HG03442 (cell line): ENCODE data around the gene AFG1L.
"Not testable (repeated sequence)": the region's sequence is repeated elsewhere in the genome, so short reads cannot be mapped to it uniquely, and the experiment has no call there.

ENCODE experiments used
- ATAC-seq: cut with Tn5 transposase; IDR thresholded peaks from one replicate; pipeline ENCODE4 v1.9.1; 2021; ENCODE audit warnings: mild to moderate bottlenecking, moderate library complexity; ENCODE audit not compliant: unreplicated experiment

Gene AFG1L

DNA sequence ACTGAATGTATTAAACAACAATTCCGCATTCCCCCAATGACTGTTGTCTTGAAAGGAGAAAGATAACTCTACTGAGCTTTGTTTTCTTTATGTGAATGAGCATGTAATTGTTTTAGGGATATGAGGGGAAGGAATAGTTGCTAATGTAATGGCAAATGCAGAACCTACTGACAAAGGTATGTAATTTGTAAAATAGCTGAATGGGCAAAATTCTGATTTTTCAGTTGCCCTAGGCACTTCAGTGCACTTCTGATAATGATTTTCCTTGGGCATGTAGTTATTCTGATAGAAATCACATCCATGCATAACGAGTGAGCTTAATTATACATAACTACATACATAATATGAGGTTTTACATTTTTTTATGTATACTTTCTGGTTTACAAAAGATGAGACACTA lies 212.5 kb downstream of the AFG1L start:
- ATAC-seq = no peak

- ATAC-seq = no peak
Observed at GRCh38 chr6:108510461-108511319, 215.8 kb downstream of the AFG1L start.

- ATAC-seq = no peak
Observed at GRCh38 chr6:108518714-108519576, 224.1 kb downstream of the AFG1L start.

DNA sequence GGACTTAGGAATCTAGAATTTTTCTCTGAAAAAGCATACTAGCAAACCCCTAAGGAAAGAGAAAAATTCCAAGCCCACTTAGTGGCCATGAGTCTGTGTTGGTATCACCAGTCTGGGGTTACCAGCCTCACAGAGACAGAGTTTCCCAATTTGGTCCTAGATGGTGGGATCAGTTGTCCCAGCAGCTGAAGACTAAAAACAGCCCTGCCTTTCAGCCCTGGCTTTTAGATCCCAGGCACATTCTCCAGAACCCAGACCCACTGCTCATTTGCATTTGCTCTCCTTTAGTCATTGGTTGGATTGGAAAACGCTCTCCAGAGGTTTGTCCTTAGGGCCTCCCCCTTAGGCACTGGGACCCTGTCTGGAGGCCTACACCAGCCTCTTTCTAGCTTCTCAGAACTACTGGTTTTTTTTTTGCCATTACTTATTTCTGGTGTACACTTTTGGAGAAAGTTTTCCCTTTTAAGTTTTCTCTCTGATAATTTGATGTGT lies 226.8 kb downstream of the AFG1L start:
- no peak for ATAC-seq

DNA sequence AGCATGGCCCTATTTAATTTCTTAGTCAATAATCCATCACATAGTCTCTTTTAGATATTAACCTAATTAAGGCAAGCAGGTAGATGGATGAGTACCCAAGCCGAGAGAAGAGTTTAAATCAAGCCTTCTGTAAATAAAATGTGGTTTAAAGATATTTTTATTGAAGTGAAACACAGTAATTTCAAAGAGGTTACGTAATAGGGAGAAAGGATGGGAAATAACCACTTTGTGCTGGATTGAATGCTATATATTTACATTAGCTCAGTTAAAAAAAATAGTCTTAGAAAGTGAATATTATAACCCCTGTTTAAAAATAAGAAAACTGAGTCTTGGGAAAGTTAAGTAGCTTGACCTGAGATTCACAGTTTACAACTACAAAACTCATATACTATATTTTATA lies 228.8 kb downstream of the AFG1L start:
- no peak for ATAC-seq

DNA sequence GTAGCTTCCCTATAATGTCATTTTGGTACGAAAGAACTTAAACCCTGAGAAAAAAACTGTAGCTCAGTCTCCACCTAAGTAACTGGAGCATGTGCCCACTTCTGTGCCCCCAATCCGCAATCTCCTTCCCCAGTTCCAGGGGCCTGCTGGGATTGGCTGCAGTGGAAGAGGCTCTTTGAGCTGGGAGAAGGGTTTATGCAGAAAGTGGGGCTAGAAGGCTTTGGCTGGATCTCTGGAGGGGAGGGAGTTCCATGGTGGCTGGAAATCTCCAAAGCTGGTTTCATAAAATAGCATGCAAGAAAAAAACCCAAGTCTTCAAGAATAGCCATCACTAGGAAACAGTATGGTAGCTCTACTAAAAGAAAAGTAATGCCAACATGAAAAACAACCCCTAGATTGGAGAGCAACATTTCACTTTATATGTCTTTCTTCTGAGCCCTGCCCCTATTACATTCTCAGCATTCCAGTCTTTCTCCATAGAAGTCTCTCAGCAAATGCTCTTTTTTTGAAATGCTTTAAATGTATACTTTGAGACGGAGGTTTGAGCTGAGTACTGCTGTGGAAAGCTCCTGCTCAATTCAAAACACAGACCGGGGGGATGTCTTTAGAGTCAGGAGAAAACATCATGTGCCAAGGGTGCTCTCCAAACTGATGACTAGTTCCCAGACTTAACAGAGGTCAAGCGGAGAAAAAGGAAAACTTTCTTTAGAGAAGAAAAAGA lies 229.8 kb downstream of the AFG1L start:
- ATAC-seq = no peak

- ATAC-seq = no peak
Observed at GRCh38 chr6:108526739-108527174, 231.9 kb downstream of the AFG1L start.

DNA sequence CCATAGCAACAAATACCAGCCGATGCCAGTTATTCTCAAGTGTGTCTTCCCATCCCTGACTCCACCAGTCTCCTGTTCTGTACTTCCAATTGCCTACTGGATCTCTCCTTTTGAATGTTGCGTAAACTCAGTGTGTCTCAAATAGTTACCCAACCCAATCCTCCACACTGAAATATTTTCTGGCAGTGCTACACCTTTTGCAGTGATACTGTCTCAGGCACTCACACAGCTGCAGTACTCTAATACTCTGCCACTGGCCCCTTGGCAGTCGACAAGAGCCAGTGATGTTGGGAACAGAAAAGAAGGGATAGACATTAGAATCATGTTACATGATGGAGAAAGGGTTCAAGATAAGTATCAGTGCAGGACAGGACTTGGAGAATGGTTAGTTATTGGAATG lies 234.0 kb downstream of the AFG1L start:
- ATAC-seq = no peak

- no peak for ATAC-seq
Observed at GRCh38 chr6:108531332-108531731, 236.5 kb downstream of the AFG1L start.

- ATAC-seq = no peak
Observed at GRCh38 chr6:108535114-108535742, 240.4 kb downstream of the AFG1L start.

- ATAC-seq = not testable (repeated sequence)
Observed at GRCh38 chr6:108535920-108536535, 241.2 kb downstream of the AFG1L start.

DNA sequence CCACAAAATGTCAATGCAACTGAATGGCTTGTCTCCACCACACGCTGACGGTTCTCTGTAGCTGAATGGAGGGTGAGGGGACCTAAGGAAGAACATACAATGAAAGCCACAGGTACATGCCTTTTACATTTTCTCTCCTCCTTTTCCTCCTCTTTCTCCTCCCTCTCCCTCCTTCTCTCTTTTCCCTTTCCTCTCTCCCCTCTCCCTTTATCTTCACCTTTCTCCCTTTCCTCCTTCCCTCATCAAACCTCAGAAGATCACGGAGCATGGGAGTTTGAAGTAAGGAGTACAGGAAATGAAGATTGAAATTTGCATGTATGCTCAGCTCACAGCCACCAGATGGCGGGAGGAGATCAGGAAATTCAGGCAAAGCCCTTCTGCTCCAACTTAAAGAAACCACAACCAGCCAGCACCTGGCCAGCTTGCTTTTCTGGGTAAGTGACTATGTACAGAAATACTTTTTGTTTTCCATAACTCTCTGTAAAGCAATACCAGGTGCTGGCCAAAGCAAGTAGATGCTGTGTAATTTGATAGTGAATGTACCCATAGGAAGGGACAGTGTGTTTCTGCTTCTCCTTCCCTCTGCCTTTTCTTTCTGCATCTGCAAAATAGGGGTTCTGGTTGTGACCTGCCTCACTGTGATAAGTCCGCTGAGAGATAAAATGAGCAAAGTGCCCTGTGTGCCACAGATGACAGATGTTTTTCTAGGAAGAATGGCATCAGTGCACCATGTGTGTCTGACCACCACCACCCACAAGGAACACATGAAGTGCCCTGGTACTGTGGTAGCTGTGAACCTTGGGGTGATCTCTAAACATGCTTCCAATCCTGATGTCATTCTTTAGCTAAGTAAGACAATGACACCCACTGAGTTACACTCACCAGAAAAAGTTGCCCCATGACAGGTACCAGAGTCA lies 247.2 kb downstream of the AFG1L start:
- ATAC-seq = no peak

GRCh38 chr6:108543175-108543940 lies 248.5 kb downstream of the AFG1L start:
- no peak for ATAC-seq

DNA sequence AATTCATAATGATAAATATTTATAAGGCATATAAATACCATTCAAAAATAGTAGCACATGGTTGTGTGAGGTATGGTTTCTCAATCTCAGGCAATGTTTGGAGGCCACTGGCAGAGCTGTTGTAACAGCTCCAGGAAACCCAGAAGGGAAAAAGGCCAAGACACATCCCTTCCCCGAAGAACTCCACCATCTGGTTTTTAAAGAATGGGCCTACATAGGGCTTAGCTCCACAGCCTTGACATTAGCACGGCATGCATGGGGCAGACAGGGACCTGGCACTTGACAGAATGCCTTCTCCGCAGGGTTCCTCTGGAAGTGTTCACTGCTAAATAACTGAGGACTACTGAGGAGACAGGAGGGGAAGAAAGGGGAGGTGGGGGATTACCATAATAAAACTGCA lies 249.8 kb downstream of the AFG1L start:
- no peak for ATAC-seq

DNA sequence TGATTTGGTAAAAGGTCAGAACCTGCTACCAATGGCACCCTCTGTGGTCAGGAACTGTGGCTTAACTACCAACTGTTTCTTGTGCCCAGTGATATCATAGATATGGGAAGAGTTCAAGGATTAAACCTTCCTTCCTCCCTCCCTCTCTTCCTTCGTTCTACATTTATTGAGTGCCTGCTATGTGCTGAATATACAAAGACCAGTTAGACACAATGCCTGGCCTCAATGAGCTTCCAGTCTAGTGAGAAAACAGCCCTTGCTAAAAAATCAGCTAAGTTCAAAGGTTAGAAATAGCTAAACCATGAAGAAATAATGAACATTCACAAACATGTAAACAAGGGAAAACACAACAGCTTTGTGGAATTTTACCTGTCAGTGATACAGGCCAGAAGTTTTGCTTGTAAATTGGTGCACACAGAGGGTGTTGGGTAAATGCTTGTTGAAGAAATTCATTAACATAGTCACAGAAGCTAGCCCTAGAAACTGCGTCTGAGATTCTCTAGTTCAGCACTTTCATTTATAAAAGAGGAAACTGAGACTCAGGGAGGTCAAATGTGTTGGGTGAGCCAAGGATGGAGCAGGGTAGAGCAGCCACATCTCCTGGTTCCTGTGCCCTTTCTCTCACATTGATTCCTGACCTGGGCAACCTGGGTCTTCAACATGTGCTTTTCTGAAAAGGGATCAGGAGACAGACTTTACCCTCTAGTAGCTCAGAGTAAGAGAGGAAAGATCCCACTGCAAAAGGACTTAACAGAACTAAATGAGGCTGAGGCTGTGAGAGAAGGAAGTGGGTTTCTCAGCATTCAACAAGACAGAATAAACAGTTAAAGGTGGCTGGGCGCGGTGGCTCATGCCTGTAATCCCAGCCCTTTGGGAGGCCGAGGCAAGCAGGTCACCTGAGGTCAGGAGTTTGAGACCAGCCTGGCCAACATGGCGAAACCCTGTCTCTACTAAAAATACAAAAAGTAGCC lies 251.5 kb downstream of the AFG1L start:
- ATAC-seq = no peak

GRCh38 chr6:108549241-108549640 lies 254.4 kb downstream of the AFG1L start:
- ATAC-seq = no peak

GRCh38 chr6:108549741-108550140 lies 254.9 kb downstream of the AFG1L start:
- ATAC-seq = no peak
